ENCODE measurements around the gene SNAP23. TPM values are rescaled to one million over a fixed set of nuclear protein-coding genes. Genes with fewer than 3 reads are reported as not detected.
A peak's percentile ranks its signal among the peaks of the same experiment; 100 is the strongest.

Gene SNAP23
- total RNA-seq, 4 donors from 2014 or later = 19.9 to 102 (median 70.7) TPM

- WGBS, 2 donors (ENCODE audit: low coverage in 1 of 2) = 0 to 1% methylated on average over 19 to 49 of the region's 51 CpGs
- TF ChIP-seq POLR2A (IDR thresholded peaks at IDR 0.05) (peak; percentile 84), EP300 (IDR thresholded peaks at IDR 0.05; ENCODE audit: low read depth) (no peak), POLR2AphosphoS5 (IDR thresholded peaks at IDR 0.05) (peak; percentile 87 to 90 (median 88))
- in situ Hi-C loops (cut with MboI; ENCODE audit: low pct_ligation_motif_present in 1 of 4, low pct_unique_long_range_greater_than_20kb in 1 of 4, low sequenced_read_pairs in 3 of 4) = no loop called here
- peak; percentile 89 for DNase-seq
- peak within 1 kb of the TSS; percentile 70 to 98 (median 89) for H3K4me3 ChIP-seq
- H3K4me1 ChIP-seq = peaks cover 10 to 43% (median 26%) of the 10 kb centered on the region in 4 donors
- H3K27me3 ChIP-seq = no peaks in the 10 kb centered on the region
- H3K36me3 ChIP-seq = no peaks in the 10 kb centered on the region
- intact Hi-C loops (cut with DNase I; ENCODE audit: low total_unique reads) = no loop called here
- no peaks in the 10 kb centered on the region for H3K9me3 ChIP-seq
- peak within 1 kb of the TSS; percentile 90 to 95 (median 94) for H3K27ac ChIP-seq
These were observed 4.5 kb upstream of the SNAP23 start, which contains the start of gene ZNF106 for GRCh38 chr15:42490671-42491538. Gene ZNF106 (minus strand): TSS chr15:42491141. CDS start chr15:42472289, 18,852 bp downstream.

- 75 to 85% methylated on average over 14 to 18 of the region's 18 CpGs for WGBS, 2 donors (ENCODE audit: low coverage in 1 of 2)
- Histone ChIP-seq H3K4me1 (peaks cover 10 to 49% (median 33%) of the 10 kb centered on the region in 4 donors), H3K27ac (peak overlapping the region; percentile 90 to 95 (median 94)), H3K27me3 (no peaks in the 10 kb centered on the region), H3K4me3 (peak overlapping the region in 3 of 4 donors; percentile 70 to 98 (median 91)), H3K9me3 (no peaks in the 10 kb centered on the region), H3K36me3 (no peaks in the 10 kb centered on the region)
- DNase-seq = no peak
- in situ Hi-C loops (cut with MboI; ENCODE audit: low pct_ligation_motif_present in 1 of 4, low pct_unique_long_range_greater_than_20kb in 1 of 4, low sequenced_read_pairs in 3 of 4) = no loop called here
- no peak for TF ChIP-seq EP300 (IDR thresholded peaks at IDR 0.05; ENCODE audit: low read depth)
- no peak for TF ChIP-seq CTCF (IDR thresholded peaks at IDR 0.05)
- TF ChIP-seq POLR2AphosphoS5 (IDR thresholded peaks at IDR 0.05) = no peak
- no peak for TF ChIP-seq POLR2A (IDR thresholded peaks at IDR 0.05)
- intact Hi-C loops (cut with DNase I; ENCODE audit: low total_unique reads) = no loop called here
These were observed 3.8 kb upstream of the SNAP23 start for GRCh38 chr15:42491539-42492225.

GRCh38 chr15:42493679-42494078 is 1.8 kb upstream of the SNAP23 start:
- in situ Hi-C loops (cut with MboI; ENCODE audit: low pct_ligation_motif_present in 1 of 4, low pct_unique_long_range_greater_than_20kb in 1 of 4, low sequenced_read_pairs in 3 of 4) (no loop called here), intact Hi-C loops (cut with DNase I; ENCODE audit: low total_unique reads) (no loop called here)
- peaks cover 10 to 68% (median 36%) of the 10 kb centered on the region in 4 donors for H3K4me1 ChIP-seq
- no peaks in the 10 kb centered on the region for H3K27me3 ChIP-seq
- no peaks in the 10 kb centered on the region for H3K36me3 ChIP-seq
- peak overlapping the region; percentile 84 to 96 (median 93) for H3K27ac ChIP-seq
- H3K9me3 ChIP-seq = no peaks in the 10 kb centered on the region
- no peak for DNase-seq
- 75 to 91% methylated on average over 1 of the region's 1 CpG for WGBS, 2 donors (ENCODE audit: low coverage in 1 of 2)
- H3K4me3 ChIP-seq = no peak overlapping the region
- TF ChIP-seq POLR2AphosphoS5 (IDR thresholded peaks at IDR 0.05) (no peak), CTCF (IDR thresholded peaks at IDR 0.05) (no peak), EP300 (IDR thresholded peaks at IDR 0.05; ENCODE audit: low read depth) (no peak), POLR2A (IDR thresholded peaks at IDR 0.05) (no peak)

GRCh38 chr15:42494998-42495360 is 455 bp upstream of the SNAP23 start:
- in situ Hi-C loops (cut with MboI; ENCODE audit: low pct_ligation_motif_present in 1 of 4, low pct_unique_long_range_greater_than_20kb in 1 of 4, low sequenced_read_pairs in 3 of 4) = no loop called here
- intact Hi-C loops (cut with DNase I; ENCODE audit: low total_unique reads) = no loop called here
- H3K27me3 ChIP-seq = no peaks in the 10 kb centered on the region
- no peaks in the 10 kb centered on the region for H3K9me3 ChIP-seq
- TF ChIP-seq POLR2AphosphoS5 (IDR thresholded peaks at IDR 0.05) = no peak
- TF ChIP-seq CTCF (IDR thresholded peaks at IDR 0.05) = no peak
- no peak for TF ChIP-seq EP300 (IDR thresholded peaks at IDR 0.05; ENCODE audit: low read depth)
- TF ChIP-seq POLR2A (IDR thresholded peaks at IDR 0.05) = no peak
- 0 to 6% methylated on average over 3 to 10 of the region's 10 CpGs for WGBS, 2 donors (ENCODE audit: low coverage in 1 of 2)
- peaks cover 9 to 71% (median 39%) of the 10 kb centered on the region in 4 donors for H3K4me1 ChIP-seq
- H3K27ac ChIP-seq = peak overlapping the region; percentile 84 to 96 (median 93)
- DNase-seq = peak; percentile 57
- peak overlapping the region; percentile 7 to 82 (median 69) for H3K4me3 ChIP-seq
- no peaks in the 10 kb centered on the region for H3K36me3 ChIP-seq

All from transverse colon (tissue), 4 donors.